Peyer's patch (tissue), 4 donors: ENCODE results near the gene RAB17.

Experiments
- POLR2A ChIP-seq, 2 donors: fragments of 450-650 bp; IDR thresholded peaks; one replicate each; pipeline ENCODE4 v1.5.1; 2017; ENCODE audit warnings: antibody characterized with exemption in 2 of 2, mild to moderate bottlenecking in 2 of 2, moderate library complexity in 2 of 2
- TF ChIP-seq, protein P1 (sequence below), 6 experiments: fragments of 450-650 bp in 4 of 6; fragments of 200-600 bp in 2 of 6; sonication (generic) in 1 of 6; IDR thresholded peaks; one replicate each; pipeline ENCODE4 v1.5.1; 2017 to 2019; ENCODE audit warnings: antibody characterized with exemption in 6 of 6, mild to moderate bottlenecking in 3 of 6, moderate library complexity in 1 of 6

DNA sequence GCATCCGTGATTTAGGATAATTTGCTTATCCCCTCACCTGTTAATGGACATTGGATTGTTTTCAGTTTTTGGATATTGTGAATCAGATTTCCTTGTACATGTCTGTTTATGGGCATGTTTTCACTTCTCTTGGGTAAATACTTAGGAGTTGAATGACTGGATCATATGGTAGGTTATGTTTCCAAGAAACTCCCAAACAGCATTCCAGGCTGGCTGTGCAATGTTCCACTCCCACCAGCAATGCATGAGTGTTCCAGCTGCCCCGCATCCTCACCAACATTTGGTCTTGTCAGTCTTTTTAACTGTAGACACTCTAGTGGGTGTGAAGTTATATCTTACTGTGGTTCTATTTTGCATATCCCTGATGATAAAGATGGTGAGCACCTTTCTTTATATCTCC lies 27.9 kb upstream of the RAB17 start:
- TF ChIP-seq, protein P1, sequence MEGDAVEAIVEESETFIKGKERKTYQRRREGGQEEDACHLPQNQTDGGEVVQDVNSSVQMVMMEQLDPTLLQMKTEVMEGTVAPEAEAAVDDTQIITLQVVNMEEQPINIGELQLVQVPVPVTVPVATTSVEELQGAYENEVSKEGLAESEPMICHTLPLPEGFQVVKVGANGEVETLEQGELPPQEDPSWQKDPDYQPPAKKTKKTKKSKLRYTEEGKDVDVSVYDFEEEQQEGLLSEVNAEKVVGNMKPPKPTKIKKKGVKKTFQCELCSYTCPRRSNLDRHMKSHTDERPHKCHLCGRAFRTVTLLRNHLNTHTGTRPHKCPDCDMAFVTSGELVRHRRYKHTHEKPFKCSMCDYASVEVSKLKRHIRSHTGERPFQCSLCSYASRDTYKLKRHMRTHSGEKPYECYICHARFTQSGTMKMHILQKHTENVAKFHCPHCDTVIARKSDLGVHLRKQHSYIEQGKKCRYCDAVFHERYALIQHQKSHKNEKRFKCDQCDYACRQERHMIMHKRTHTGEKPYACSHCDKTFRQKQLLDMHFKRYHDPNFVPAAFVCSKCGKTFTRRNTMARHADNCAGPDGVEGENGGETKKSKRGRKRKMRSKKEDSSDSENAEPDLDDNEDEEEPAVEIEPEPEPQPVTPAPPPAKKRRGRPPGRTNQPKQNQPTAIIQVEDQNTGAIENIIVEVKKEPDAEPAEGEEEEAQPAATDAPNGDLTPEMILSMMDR (IDR thresholded peaks at IDR 0.05), result no peak
- no peak for TF ChIP-seq POLR2A (IDR thresholded peaks at IDR 0.05)
